ENCODE measurements around the gene GAK. TPM values are rescaled to one million over a fixed set of nuclear protein-coding genes. Genes with fewer than 3 reads are reported as not detected.

GAK gene
- total RNA-seq, 2 donors from 2014 or later, result 104 to 121 TPM

GRCh38 chr4:900073-900472 is 32.0 kb downstream of the GAK start:
- Histone ChIP-seq H3K27ac (ENCODE audit: low read depth, low read length) (no peak overlapping the region), H3K9ac (ENCODE audit: extremely low read depth, low read length, poor library complexity, severe bottlenecking) (no peak overlapping the region), H3K4me1 (ENCODE audit: control insufficient read depth, insufficient read depth, low read length) (no peaks in the 10 kb centered on the region), H3K4me3 (ENCODE audit: low read length) (no peak overlapping the region), H3K36me3 (ENCODE audit: control insufficient read depth, insufficient read depth, low read length) (peaks cover 9% of the 10 kb centered on the region), H3K27me3 (ENCODE audit: control insufficient read depth, insufficient read depth, low read length, poor library complexity, severe bottlenecking) (no peaks in the 10 kb centered on the region), H3K9me3 (ENCODE audit: control insufficient read depth, low read length) (no peaks in the 10 kb centered on the region)
- Mint-ChIP-seq H3K27me3 (ENCODE audit: insufficient read depth) (no peaks in the 10 kb centered on the region), H3K27ac (peak overlapping the region; percentile 82), H3K4me3 (no peak overlapping the region), H3K9me3 (no peaks in the 10 kb centered on the region), H3K4me1 (peaks cover 6% of the 10 kb centered on the region), H3K36me3 (ENCODE audit: low read depth) (peaks cover 45% of the 10 kb centered on the region)
- WGBS, 2 experiments (ENCODE audit: insufficient coverage in 1 of 2, insufficient read length in 1 of 2), result 96 to 98% methylated on average over 26 of the region's 26 CpGs
- no peak for TF ChIP-seq CTCF (conservative IDR thresholded peaks at IDR 0.05)
- DNase-seq, result no peak

GRCh38 chr4:899556-899906 is 32.6 kb downstream of the GAK start:
- Histone ChIP-seq H3K27ac (ENCODE audit: low read depth, low read length) (no peak overlapping the region), H3K36me3 (ENCODE audit: control insufficient read depth, insufficient read depth, low read length) (peaks cover 9% of the 10 kb centered on the region), H3K27me3 (ENCODE audit: control insufficient read depth, insufficient read depth, low read length, poor library complexity, severe bottlenecking) (no peaks in the 10 kb centered on the region), H3K4me1 (ENCODE audit: control insufficient read depth, insufficient read depth, low read length) (no peaks in the 10 kb centered on the region), H3K9me3 (ENCODE audit: control insufficient read depth, low read length) (no peaks in the 10 kb centered on the region), H3K9ac (ENCODE audit: extremely low read depth, low read length, poor library complexity, severe bottlenecking) (no peak overlapping the region), H3K4me3 (ENCODE audit: low read length) (no peak overlapping the region)
- peak overlapping the region; percentile 59 for H3K27ac Mint-ChIP-seq
- peaks cover 40% of the 10 kb centered on the region for H3K36me3 Mint-ChIP-seq (ENCODE audit: low read depth)
- no peak for DNase-seq
- H3K4me1 Mint-ChIP-seq, result peaks cover 6% of the 10 kb centered on the region
- no peaks in the 10 kb centered on the region for H3K9me3 Mint-ChIP-seq
- WGBS, 2 experiments (ENCODE audit: insufficient coverage in 1 of 2, insufficient read length in 1 of 2), result 93 to 98% methylated on average over 11 to 12 of the region's 12 CpGs
- H3K27me3 Mint-ChIP-seq (ENCODE audit: insufficient read depth), result no peaks in the 10 kb centered on the region
- no peak for TF ChIP-seq CTCF (conservative IDR thresholded peaks at IDR 0.05)
- no peak overlapping the region for H3K4me3 Mint-ChIP-seq

GRCh38 chr4:898869-899555 is 33.1 kb downstream of the GAK start:
- Histone ChIP-seq H3K27me3 (ENCODE audit: control insufficient read depth, insufficient read depth, low read length, poor library complexity, severe bottlenecking) (no peaks in the 10 kb centered on the region), H3K27ac (ENCODE audit: low read depth, low read length) (no peak overlapping the region), H3K4me3 (ENCODE audit: low read length) (no peak overlapping the region), H3K9ac (ENCODE audit: extremely low read depth, low read length, poor library complexity, severe bottlenecking) (no peak overlapping the region), H3K36me3 (ENCODE audit: control insufficient read depth, insufficient read depth, low read length) (peaks cover 9% of the 10 kb centered on the region), H3K4me1 (ENCODE audit: control insufficient read depth, insufficient read depth, low read length) (no peaks in the 10 kb centered on the region), H3K9me3 (ENCODE audit: control insufficient read depth, low read length) (no peaks in the 10 kb centered on the region)
- DNase-seq, result no peak
- no peaks in the 10 kb centered on the region for H3K27me3 Mint-ChIP-seq (ENCODE audit: insufficient read depth)
- H3K9me3 Mint-ChIP-seq, result no peaks in the 10 kb centered on the region
- H3K36me3 Mint-ChIP-seq (ENCODE audit: low read depth), result peaks cover 39% of the 10 kb centered on the region
- 95 to 96% methylated on average over 19 to 27 of the region's 27 CpGs for WGBS, 2 experiments (ENCODE audit: insufficient coverage in 1 of 2, insufficient read length in 1 of 2)
- peaks cover 6% of the 10 kb centered on the region for H3K4me1 Mint-ChIP-seq
- TF ChIP-seq CTCF (conservative IDR thresholded peaks at IDR 0.05), result no peak
- H3K27ac Mint-ChIP-seq, result peak overlapping the region; percentile 8
- H3K4me3 Mint-ChIP-seq, result no peak overlapping the region
